Raji (cell line): ENCODE measurements around the gene HOXD10.

Experiments
- POLR2A ChIP-seq: IDR thresholded peaks from 2 replicates; pipeline ENCODE4 v1.6.1; 2011; ENCODE audit warnings: low read depth, low read length, control low read depth; ENCODE audit not compliant: insufficient read depth

The HOXD10 gene

GRCh38 chr2:176096986-176097819, 19.4 kb upstream of the HOXD10 start:
- TF ChIP-seq POLR2A: no peak

DNA sequence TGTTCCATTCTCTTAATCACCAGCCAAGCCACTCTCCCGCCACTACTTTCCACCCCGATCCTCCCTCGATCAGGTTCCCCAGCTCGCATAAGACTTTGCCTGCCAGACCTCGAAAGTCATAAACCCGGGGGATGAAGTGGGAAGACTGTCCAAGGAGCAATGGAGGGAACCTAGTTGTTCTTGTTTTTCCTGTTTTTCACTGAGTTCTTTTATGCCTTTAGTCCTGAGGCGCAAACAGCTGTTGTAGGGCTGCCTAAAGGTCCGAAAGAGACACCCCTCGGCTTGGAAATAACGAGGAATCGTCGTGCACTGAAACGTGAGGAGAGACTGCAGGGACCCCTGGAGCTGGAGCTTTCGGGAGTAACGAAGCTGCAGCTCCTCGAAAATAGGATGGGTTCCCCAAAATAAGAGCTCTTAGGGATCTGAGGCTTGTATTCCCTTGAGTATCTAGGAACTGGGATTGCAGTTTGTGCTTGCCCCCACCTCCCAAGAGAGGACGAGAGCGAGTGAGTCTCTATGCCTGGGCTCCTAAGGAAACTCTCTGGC, 18.7 kb upstream of the HOXD10 start:
- no peak for TF ChIP-seq POLR2A

DNA sequence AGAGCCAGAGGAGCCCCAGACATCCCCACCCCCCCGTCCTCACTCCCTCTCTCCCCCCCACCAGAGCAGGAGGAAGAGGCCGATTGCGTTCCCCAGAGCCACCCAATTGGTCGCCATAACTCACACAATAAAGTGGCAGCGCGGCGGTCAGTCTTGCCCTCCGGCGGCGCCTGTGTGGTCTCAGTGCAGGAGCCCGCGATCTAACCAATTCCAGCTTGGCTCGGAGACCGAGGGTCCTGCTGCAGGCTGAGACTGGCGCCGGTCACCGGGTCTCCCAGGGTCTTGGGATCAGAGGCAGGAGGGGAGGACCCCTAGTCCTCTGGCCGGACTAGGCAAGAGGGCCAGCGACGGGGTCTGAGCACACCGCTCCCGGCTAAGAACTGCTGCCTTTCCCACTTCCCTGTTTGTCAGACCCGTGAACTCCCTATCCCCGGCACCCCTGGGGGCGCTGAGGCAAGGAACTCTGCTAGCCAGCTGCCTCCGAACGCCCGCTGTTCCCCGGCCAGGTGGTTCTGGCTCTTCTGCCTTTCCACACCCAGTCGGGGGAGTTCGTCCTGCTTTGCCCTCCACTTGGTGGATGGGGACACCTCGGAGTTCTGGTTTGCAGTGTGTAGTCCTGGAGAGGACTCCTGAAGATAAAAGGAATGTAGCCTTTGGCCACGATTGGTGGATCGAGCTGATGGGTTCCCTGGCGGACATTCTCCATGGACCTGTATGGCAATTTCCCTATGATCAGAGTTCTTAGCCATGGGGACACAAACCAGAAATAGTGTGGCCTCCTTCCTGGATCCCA, 18.0 kb upstream of the HOXD10 start:
- TF ChIP-seq POLR2A: no peak

- TF ChIP-seq POLR2A: no peak
Measured at GRCh38 chr2:176099159-176099727, 17.3 kb upstream of the HOXD10 start.

- TF ChIP-seq POLR2A: no peak
Measured at GRCh38 chr2:176099728-176100546, 16.6 kb upstream of the HOXD10 start, which contains the start of gene HOXD12. Gene HOXD12, plus strand, starts transcription at chr2:176099795. Its CDS starts 7 bp downstream, at chr2:176099802.

DNA sequence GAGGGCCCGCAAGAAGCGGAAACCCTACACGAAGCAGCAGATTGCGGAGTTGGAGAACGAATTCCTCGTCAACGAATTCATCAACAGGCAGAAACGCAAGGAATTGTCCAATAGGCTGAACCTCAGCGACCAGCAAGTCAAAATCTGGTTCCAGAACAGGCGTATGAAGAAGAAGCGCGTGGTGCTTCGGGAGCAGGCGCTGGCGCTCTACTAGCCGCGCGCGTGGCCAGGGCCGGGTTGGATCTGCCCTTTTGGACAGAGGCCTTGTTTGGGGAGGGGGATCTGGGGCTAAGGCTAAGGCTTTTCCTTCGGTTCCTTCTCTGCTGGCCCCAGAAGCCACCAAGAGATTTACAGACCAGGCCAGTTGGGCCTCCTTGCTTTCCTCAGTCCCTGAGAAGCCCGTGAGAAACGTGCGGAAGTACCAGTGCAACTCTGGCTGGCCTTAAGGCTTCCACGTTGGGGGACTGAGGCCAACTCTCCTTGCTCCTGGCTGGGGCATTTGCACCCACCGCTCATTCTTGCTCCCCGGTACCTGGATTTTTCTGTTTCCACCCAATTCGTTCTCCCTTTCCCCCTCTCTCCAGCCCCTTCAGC, 15.9 kb upstream of the HOXD10 start:
- TF ChIP-seq POLR2A: no peak

DNA sequence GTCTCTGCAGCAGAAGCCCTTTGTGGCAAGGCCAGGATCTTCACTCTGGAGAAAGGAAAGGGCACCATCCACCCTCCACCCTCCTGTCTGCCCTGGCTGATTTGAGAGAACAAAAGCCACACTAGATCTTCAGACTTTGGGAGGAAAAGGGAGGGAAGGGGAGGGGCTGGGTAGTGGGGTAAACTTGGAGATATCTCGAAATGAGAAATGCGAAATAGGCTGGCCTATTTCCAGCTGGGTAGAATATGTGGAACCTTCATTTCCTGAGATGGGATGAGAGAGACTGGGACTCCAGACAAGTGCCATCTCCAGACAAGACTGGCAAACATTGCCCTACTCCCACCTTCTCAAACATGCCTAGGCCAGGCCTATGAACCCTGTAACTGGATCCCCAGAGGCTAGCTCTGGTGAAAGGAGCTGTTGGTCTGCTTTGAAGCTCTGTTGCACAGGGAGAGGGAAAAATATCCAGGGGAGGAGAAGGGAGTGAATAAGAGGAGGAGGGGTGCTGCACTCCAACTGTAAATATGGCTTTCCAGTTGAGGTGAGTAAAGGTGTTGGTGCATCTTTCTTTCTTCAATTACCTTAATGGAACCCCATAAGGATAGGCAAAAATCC, 15.3 kb upstream of the HOXD10 start:
- TF ChIP-seq POLR2A: no peak

- TF ChIP-seq POLR2A: no peak
Measured at GRCh38 chr2:176101842-176102241, 14.7 kb upstream of the HOXD10 start.

DNA sequence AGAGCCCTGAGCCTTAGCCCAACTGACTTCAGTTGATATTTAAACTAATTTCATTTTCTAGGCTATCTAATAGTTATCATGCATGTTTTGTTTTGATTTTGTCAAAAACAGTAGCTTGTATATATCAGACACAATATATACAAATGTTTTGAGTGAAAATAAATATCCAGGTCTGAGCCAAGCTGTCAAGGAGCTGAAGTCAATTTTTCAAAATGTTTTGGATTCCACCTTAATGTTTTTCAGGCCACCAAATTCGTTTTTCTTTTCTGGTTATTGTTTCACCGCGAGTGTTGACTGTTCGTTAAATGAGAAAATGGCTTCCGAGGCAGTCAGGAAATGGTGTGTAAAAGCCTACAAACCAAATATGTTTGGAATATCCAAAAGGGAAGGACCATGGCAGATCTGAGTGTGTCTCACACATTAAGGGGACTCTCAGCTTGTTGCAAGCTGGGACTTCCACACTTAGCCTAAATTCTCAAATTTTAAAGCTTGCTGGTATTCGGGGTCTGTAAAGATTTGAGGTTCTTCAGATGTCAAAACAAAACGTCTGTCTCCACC, 14.2 kb upstream of the HOXD10 start:
- TF ChIP-seq POLR2A: no peak

- no peak for TF ChIP-seq POLR2A
Measured at GRCh38 chr2:176103194-176103593, 13.4 kb upstream of the HOXD10 start.

DNA sequence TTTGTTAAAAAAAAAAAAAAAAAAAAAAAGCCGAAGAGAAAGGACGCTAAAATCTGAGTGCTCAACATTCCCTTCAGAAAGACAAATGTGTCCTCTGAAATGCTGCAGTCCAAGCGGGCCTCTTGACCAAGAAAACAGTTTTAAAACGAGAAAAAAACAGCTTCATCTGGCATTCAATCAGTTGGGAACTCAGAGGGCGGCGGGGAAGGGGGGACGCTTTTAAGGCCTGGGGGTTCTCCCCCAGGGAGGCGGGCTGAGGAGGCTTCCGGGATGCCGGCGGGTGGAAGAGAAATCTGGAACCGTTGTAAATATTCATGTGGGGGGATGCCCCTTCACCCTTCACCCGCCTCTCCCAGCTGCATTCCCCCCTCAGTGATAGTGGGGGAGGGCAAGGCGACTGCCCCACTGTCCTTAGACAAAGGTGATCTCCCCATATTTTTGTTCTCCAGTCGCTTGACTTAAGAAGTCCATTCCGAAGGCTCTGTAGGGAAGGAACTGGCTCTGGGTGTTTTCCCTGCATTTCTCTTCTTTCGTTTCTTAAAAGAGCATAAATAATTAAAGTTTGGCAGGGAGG, 12.7 kb upstream of the HOXD10 start:
- no peak for TF ChIP-seq POLR2A

GRCh38 chr2:176104316-176105077, 12.1 kb upstream of the HOXD10 start:
- no peak for TF ChIP-seq POLR2A

DNA sequence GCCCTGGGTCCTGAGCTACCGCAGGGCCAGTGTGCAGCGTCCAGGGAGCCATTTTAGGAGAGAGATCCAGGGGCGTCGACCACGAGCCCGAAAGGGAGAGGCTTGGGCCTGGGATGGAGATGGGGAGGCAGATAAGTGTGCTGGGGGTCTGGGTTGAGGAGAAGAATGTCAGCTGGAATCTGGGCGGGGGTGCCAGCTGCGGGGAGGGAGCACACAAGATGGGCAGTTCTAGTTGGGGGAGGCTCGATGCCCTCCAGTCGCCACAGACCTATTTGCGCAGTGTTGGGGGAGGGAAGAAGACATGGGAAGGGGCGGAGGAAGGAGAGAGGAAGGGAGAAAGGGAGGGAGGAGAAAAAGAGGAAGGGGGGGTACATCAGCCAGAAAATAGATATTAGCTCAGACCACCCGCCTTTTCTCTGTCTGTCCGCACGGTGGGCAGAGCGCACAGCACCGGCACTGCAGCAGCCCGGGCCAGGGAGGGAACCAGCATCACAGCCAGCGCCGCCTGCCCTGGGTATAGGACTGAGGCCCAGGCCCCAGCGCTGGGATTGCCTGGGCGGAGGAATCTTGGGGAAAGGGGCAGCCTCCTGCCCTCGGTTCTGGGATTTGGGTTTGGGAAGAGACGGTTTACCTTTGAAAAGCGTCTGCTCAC, 11.4 kb upstream of the HOXD10 start:
- no peak for TF ChIP-seq POLR2A
